ENCODE measurements around the gene LRP1.

LRP1 gene

GRCh38 chr12:57193706-57194245, 65.5 kb downstream of the LRP1 start:
- no peak for DNase-seq (ENCODE audit: low read depth in 2 of 2)

- DNase-seq (ENCODE audit: low read depth in 2 of 2) = no peak
Observed at GRCh38 chr12:57194253-57194652, 66.0 kb downstream of the LRP1 start.

DNA sequence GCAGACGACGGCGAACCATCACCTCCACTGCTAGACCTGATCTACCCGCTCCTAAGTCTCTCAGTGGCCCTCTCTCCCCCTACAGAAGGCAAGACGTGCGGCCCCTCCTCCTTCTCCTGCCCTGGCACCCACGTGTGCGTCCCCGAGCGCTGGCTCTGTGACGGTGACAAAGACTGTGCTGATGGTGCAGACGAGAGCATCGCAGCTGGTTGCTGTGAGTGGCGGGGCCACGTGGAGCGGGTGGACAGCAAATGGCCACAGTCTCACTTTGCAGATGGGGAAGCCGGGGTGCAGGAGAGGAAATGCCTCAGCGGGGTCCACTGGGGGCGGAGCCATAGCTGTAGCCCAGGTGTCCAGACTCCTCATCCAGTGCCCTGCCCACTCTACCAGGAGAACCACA, 66.9 kb downstream of the LRP1 start:
- no peak for DNase-seq (ENCODE audit: low read depth in 2 of 2)

DNA sequence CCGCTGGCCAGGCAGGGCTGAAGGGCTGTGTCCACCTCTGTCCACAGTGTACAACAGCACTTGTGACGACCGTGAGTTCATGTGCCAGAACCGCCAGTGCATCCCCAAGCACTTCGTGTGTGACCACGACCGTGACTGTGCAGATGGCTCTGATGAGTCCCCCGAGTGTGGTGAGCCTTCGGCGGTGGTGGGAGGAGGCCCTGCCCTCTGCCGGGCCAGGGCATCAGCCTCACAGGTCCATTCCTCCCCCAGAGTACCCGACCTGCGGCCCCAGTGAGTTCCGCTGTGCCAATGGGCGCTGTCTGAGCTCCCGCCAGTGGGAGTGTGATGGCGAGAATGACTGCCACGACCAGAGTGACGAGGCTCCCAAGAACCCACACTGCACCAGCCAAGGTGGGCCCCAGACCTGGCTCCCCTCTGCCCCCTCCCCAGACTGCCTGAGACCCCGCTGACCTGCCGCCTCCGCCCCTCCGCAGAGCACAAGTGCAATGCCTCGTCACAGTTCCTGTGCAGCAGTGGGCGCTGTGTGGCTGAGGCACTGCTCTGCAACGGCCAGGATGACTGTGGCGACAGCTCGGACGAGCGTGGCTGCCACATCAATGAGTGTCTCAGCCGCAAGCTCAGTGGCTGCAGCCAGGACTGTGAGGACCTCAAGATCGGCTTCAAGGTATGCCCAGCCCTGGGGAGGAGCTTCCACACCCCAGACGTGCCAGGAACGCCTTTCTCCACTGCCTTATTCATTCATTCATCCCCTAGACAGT, 67.5 kb downstream of the LRP1 start:
- DNase-seq (ENCODE audit: low read depth in 2 of 2) = no peak

DNA sequence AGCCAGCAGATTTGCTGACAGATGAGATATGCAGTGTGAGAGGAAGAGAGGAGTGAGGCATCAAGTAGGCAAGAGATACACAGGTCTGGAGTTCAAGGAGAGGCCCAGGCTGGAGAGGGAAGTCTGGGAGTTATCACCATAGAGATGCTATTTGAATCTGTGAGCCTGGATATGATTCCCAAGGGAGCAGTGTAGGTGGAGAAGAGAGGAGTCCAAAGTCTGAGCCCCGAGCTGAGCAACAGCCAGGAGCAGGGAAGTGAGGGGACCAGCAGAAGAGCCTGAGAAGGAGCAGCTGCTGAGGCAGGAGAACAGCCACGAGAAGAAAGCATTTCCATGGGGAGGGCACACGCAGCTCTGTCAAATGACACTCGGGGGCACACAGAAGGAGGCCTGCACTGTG, 68.2 kb downstream of the LRP1 start:
- DNase-seq (ENCODE audit: low read depth in 2 of 2) = no peak

GRCh38 chr12:57196956-57197355, 68.7 kb downstream of the LRP1 start:
- no peak for DNase-seq (ENCODE audit: low read depth in 2 of 2)

- DNase-seq (ENCODE audit: low read depth in 2 of 2) = no peak
Observed at GRCh38 chr12:57198329-57198728, 70.0 kb downstream of the LRP1 start.

GRCh38 chr12:57199191-57199590, 70.9 kb downstream of the LRP1 start:
- no peak for DNase-seq (ENCODE audit: low read depth in 2 of 2)

DNA sequence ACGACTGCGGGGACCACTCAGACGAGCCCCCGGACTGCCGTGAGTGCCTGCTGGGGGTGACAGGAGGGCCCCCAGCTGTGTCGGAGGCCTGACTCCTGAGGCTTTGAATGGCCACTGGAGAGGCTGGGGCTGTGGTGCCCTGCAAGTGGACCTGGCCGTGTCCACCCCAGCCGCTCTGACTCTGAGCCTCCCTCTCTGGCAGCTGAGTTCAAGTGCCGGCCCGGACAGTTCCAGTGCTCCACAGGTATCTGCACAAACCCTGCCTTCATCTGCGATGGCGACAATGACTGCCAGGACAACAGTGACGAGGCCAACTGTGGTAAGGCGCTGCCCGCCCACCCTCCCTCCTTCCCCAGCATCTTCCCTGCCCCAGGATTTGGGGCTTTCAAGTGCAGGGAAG, 72.2 kb downstream of the LRP1 start:
- DNase-seq (ENCODE audit: low read depth in 2 of 2) = no peak

DNA sequence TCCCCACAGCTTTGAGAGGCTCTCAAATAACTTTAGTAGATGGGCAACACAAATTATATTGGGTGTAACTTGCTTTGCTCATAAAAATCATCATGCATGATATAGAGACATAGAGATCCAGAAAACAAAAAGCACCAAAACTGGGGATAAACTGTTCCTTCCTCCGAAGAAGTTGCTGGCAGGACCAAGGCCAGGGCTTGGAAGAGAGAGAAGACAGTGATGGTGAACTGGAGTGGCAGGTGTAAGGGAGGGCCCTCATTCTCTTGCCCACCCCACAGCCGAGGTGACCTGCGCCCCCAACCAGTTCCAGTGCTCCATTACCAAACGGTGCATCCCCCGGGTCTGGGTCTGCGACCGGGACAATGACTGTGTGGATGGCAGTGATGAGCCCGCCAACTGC, 72.9 kb downstream of the LRP1 start:
- no peak for DNase-seq (ENCODE audit: low read depth in 2 of 2)

DNA sequence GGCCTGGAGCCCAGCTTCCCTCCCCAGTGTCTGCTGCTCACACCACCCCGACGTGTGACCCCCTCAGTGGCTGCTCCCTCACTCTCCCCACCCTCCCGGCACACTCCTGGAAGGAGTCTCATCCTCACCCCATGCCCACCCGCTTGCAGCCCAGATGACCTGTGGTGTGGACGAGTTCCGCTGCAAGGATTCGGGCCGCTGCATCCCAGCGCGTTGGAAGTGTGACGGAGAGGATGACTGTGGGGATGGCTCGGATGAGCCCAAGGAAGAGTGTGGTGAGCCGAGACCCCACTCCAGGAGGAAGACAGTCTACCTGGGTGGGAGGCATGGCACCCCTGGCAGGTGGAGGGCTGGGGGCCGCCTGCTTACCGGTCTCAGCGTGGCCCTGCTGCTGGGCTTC, 73.3 kb downstream of the LRP1 start:
- no peak for DNase-seq (ENCODE audit: low read depth in 2 of 2)

DNA sequence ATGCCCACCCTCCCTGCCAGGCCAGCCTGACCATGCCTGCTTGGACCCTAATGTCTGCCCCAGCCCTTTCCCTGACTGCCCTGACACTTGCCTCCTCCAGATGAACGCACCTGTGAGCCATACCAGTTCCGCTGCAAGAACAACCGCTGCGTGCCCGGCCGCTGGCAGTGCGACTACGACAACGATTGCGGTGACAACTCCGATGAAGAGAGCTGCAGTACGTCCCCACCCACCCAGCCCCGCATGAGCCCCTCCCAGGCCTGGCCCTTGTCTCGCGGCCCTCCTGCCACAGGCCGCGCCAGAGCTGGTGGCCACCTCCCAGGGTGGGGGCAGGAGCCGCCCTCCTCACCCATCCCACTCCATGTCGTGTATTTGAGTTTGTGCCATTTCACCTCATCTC, 74.0 kb downstream of the LRP1 start:
- DNase-seq (ENCODE audit: low read depth in 2 of 2) = no peak

DNA sequence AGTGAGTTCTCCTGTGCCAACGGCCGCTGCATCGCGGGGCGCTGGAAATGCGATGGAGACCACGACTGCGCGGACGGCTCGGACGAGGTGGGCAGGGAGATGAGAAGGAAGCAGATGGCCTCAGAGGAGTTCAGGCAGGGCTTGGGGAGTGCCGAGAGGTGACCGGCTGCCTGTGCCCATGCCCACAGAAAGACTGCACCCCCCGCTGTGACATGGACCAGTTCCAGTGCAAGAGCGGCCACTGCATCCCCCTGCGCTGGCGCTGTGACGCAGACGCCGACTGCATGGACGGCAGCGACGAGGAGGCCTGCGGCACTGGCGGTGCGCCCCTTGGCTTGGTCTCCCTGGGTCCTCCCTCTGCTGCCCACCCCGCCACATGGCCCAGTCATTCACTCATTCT, 74.9 kb downstream of the LRP1 start:
- DNase-seq (ENCODE audit: low read depth in 2 of 2) = no peak

- DNase-seq (ENCODE audit: low read depth in 2 of 2) = no peak
Observed at GRCh38 chr12:57203791-57204190, 75.5 kb downstream of the LRP1 start.

DNA sequence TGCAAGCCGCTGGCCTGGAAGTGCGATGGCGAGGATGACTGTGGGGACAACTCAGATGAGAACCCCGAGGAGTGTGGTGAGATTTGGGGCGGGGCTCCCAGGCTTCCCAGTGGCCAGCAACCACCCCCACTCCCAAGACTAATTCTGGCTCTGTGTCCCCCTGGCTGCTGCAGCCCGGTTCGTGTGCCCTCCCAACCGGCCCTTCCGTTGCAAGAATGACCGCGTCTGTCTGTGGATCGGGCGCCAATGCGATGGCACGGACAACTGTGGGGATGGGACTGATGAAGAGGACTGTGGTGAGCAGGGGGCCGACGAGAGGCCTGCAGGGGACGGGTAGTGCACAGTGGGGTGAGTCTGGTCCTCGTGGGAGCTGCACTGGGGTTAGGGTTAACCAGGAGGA, 76.2 kb downstream of the LRP1 start:
- no peak for DNase-seq (ENCODE audit: low read depth in 2 of 2)

GRCh38 chr12:57205186-57205585, 76.9 kb downstream of the LRP1 start:
- DNase-seq (ENCODE audit: low read depth in 2 of 2) = no peak

- no peak for DNase-seq (ENCODE audit: low read depth in 2 of 2)
Observed at GRCh38 chr12:57205931-57206330, 77.6 kb downstream of the LRP1 start.

DNA sequence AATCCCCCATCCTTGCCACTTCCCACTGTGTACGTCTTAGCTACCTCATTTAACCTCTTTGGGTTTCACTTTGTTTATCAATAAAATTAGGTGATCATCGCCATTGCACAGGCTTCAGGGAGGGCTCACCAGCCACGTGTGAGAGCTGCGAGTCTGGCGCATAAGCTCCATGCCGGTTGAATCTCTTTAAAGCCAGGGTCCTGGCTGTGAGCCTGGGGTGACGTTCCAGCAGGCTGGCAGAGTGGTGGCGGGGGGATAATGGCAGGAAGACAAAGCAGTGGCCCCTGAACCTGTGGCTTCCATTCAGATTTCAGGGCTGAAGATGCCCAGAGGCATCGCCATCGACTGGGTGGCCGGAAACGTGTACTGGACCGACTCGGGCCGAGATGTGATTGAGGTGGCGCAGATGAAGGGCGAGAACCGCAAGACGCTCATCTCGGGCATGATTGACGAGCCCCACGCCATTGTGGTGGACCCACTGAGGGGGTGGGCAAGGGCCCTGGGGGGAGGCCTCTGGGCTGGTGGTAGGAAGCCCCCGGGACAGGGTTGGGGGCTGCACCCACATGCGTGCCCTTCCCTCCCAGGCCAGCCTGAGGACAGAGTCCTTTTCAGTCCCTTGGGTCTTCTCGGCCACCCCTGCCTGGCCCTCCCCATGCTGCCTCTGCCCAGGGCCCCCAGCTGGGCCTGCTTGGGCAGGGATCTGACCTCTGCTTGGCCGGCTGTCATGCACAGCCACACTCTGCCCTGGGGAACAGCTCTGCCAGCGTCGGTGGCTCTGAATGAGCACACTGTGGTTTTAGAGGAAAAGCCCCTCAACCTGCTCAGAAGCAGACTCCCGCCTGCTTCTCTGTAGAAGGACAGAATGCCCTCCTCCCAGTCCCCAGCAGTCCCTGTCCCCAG, 79.7 kb downstream of the LRP1 start:
- DNase-seq (ENCODE audit: low read depth in 2 of 2) = no peak

GRCh38 chr12:57208631-57209282, 80.5 kb downstream of the LRP1 start:
- DNase-seq (ENCODE audit: low read depth in 2 of 2) = no peak

DNA sequence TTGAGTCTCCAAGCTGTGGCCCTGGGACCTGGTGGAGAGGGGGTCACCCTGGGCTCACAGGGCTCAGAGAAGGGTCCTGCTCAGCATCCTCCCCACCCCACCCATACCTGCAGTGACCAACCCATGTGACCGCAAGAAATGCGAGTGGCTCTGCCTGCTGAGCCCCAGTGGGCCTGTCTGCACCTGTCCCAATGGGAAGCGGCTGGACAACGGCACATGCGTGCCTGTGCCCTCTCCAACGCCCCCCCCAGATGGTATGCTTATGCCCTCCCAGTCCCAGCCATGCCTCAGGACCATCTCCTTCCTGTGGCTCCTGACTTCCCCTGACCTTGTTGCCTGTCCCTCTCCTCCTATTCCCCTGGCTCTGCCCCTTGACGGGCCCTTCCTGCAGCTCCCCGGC, 81.6 kb downstream of the LRP1 start:
- DNase-seq (ENCODE audit: low read depth in 2 of 2) = no peak

- no peak for DNase-seq (ENCODE audit: low read depth in 2 of 2)
Observed at GRCh38 chr12:57210461-57210860, 82.2 kb downstream of the LRP1 start.

DNA sequence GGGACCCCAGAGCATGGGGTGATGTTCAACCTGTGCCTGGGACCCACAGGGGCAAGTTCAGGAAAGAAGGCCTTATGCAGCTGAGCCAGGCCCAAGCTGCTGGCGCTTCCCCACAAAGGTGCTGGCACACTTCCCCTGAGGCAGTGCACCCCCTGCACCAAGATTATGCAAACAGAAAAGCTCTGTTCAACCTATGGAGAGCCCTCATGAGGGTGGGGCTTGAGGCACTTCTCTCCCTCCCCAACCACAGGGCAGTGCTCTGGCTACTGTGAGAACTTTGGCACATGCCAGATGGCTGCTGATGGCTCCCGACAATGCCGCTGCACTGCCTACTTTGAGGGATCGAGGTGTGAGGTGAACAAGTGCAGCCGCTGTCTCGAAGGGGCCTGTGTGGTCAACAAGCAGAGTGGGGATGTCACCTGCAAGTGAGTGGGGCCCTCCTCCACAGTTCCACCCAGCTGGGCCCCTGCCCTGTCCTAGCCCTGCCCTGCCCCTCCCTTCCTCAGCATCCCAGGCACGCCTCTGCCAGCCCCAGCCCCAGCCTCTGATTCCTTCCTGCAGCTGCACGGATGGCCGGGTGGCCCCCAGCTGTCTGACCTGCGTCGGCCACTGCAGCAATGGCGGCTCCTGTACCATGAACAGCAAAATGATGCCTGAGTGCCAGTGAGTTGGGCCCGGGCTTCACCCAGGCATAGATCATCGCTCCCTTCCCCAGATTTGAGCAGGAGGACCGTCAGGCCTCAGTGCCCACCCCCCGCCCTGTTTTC, 82.8 kb downstream of the LRP1 start:
- DNase-seq (ENCODE audit: low read depth in 2 of 2) = no peak
